Liver (tissue), 9 donors: Measurements from ENCODE around the gene KRTAP9-4. TPM values are rescaled to one million over a fixed set of nuclear protein-coding genes. Genes with fewer than 3 reads are reported as not detected.
"Not testable (repeated sequence)": the region's sequence is repeated elsewhere in the genome, so short reads cannot be mapped to it uniquely, and the experiment has no call there.

Source experiments
- DNase-seq: peaks from one replicate; pipeline ENCODE4 v3.0.0-alpha.2; 2017; ENCODE audit warnings: low spot score
- H3K27ac ChIP-seq, 2 donors: one replicate each; pipeline ENCODE4 v1.7.0; 2013; ENCODE audit warnings: inconsistent platforms in 2 of 2, low read length in 2 of 2, control low read depth in 1 of 2, low read depth in 1 of 2, mild to moderate bottlenecking in 1 of 2
- H3K27me3 ChIP-seq, 4 donors: one replicate each; pipeline versions ENCODE4 v1.6.1 to v1.7.0; 2013; ENCODE audit warnings: low read length in 3 of 4, inconsistent platforms in 1 of 4, mild to moderate bottlenecking in 1 of 4, moderate library complexity in 1 of 4; ENCODE audit not compliant: control insufficient read depth in 4 of 4, insufficient read depth in 4 of 4
- H3K36me3 ChIP-seq, 4 donors: one replicate each; pipeline versions ENCODE4 v1.6.1 to v1.7.0; 2013; ENCODE audit warnings: low read length in 3 of 4, mild to moderate bottlenecking in 3 of 4, low read depth in 1 of 4, moderate library complexity in 1 of 4; ENCODE audit not compliant: control insufficient read depth in 4 of 4, insufficient read depth in 3 of 4
- H3K4me1 ChIP-seq, 4 donors: one replicate each; pipeline versions ENCODE4 v1.6.1 to v1.7.0; 2013; ENCODE audit warnings: low read length in 3 of 4, mild to moderate bottlenecking in 3 of 4, moderate library complexity in 1 of 4; ENCODE audit not compliant: control insufficient read depth in 4 of 4, insufficient read depth in 4 of 4
- H3K4me3 ChIP-seq, 3 donors: one replicate each; pipeline versions ENCODE4 v1.6.1 to v1.7.0; 2013; ENCODE audit warnings: low read length in 3 of 3, control low read depth in 1 of 3, low read depth in 1 of 3, mild to moderate bottlenecking in 1 of 3
- H3K9ac ChIP-seq, 2 donors: one replicate each; pipeline ENCODE4 v1.7.0; 2013; ENCODE audit warnings: low read length in 2 of 2, mild to moderate bottlenecking in 2 of 2, moderate library complexity in 2 of 2, control low read depth in 1 of 2, low read depth in 1 of 2
- H3K9me3 ChIP-seq, 4 donors: one replicate each; pipeline versions ENCODE4 v1.6.1 to v1.7.0; 2013; ENCODE audit warnings: low read length in 3 of 4; ENCODE audit not compliant: control insufficient read depth in 4 of 4
- EGR1 ChIP-seq, 2 donors: IDR thresholded peaks; 2 replicates each; pipeline ENCODE4 v1.6.1; 2016 to 2018; ENCODE audit warnings: antibody characterized with exemption in 2 of 2, low read depth in 2 of 2
- FOXA1 ChIP-seq: IDR thresholded peaks from 2 replicates; pipeline ENCODE4 v1.6.1; 2016; ENCODE audit warnings: antibody characterized with exemption
- FOXA2 ChIP-seq: IDR thresholded peaks from 2 replicates; pipeline ENCODE4 v1.6.1; 2016; ENCODE audit warnings: antibody characterized with exemption
- GABPA ChIP-seq, 2 donors: IDR thresholded peaks in 1 of 2; conservative IDR thresholded peaks in 1 of 2; 2 replicates each; pipeline ENCODE4 v1.6.1; 2016; ENCODE audit warnings: antibody characterized with exemption in 2 of 2, mild to moderate bottlenecking in 1 of 2, moderate library complexity in 1 of 2
- HNF4A ChIP-seq, 2 donors: conservative IDR thresholded peaks; 2 replicates each; pipeline ENCODE4 v1.6.1; 2016; ENCODE audit warnings: antibody characterized with exemption in 2 of 2, mild to moderate bottlenecking in 2 of 2
- HNF4G ChIP-seq: IDR thresholded peaks from 2 replicates; pipeline ENCODE4 v1.6.1; 2016; ENCODE audit warnings: antibody characterized with exemption
- JUND ChIP-seq, 2 donors: IDR thresholded peaks; 2 replicates each; pipeline ENCODE4 v1.6.1; 2016; ENCODE audit warnings: antibody characterized with exemption in 2 of 2
- NR2F2 ChIP-seq: IDR thresholded peaks from 2 replicates; pipeline ENCODE4 v1.6.1; 2016; ENCODE audit warnings: antibody characterized with exemption
- RAD21 ChIP-seq, 2 donors: IDR thresholded peaks; 2 replicates each; pipeline ENCODE4 v1.6.1; 2016; ENCODE audit warnings: antibody characterized with exemption in 2 of 2, mild to moderate bottlenecking in 2 of 2
- RXRA ChIP-seq, 2 donors: IDR thresholded peaks; 2 replicates each; pipeline ENCODE4 v1.6.1; 2017 to 2018; ENCODE audit warnings: antibody characterized with exemption in 2 of 2, mild to moderate bottlenecking in 1 of 2
- SP1 ChIP-seq: IDR thresholded peaks from 2 replicates; pipeline ENCODE4 v1.6.1; 2018; ENCODE audit warnings: antibody characterized with exemption, mild to moderate bottlenecking
- TAF1 ChIP-seq: conservative IDR thresholded peaks from 2 replicates; pipeline ENCODE4 v1.6.1; 2016; ENCODE audit warnings: antibody characterized with exemption, mild to moderate bottlenecking
- YY1 ChIP-seq: IDR thresholded peaks from 2 replicates; pipeline ENCODE4 v1.6.1; 2016; ENCODE audit warnings: antibody characterized with exemption, mild to moderate bottlenecking
- WGBS: extraction: QIAGEN DNeasy Blood & Tissue Kit; methylation state at CpG from one replicate; pipeline ENCODE4 v1.1.7; 2013; 5-methylcytosine and 5-hydroxymethylcytosine counted together
- polyA plus RNA-seq, 2 donors: library from polyadenylated mRNA; stranded (reverse) in 1 of 2; unstranded in 1 of 2; fragments of 200-250 nt in 1 of 2; fragments of >200 nt in 1 of 2; fragmentation: Nextera tagmentation in 1 of 2; extraction: Ambion mirVana in 1 of 2; gene quantifications; one replicate each; pipeline versions ENCODE4 v1.2.1 to v1.2.3, GENCODE V29; 2013 to 2015
- total RNA-seq, 2 donors: library from RNA; depleted of rRNA; stranded (reverse); fragments of >200 nt; gene quantifications; one replicate each; pipeline ENCODE4 v1.2.3, GENCODE V29; 2014
- TF ChIP-seq, protein P1 (sequence below): IDR thresholded peaks from 2 replicates; pipeline ENCODE4 v1.6.1; 2016; ENCODE audit warnings: antibody characterized with exemption
- TF ChIP-seq, protein P2 (sequence below): IDR thresholded peaks from 2 replicates; pipeline ENCODE4 v1.6.1; 2016; ENCODE audit warnings: antibody characterized with exemption
- TF ChIP-seq, protein P3 (sequence below): fragments of 150-350 bp; IDR thresholded peaks from 2 replicates; pipeline ENCODE4 v1.5.1; 2017; ENCODE audit warnings: improper control_type of control experiment, low read depth, low read length; ENCODE audit not compliant: missing input control
- TF ChIP-seq, protein P4 (sequence below): IDR thresholded peaks from 2 replicates; pipeline ENCODE4 v1.6.1; 2016; ENCODE audit warnings: antibody characterized with exemption
- donor health status: healthy.
- donor health status: healthy.
- donor health status: healthy.
- donor health status: healthy.
- donor health status: healthy.

The KRTAP9-4 gene
- total and polyA plus RNA-seq, 4 donors: not detected

DNA sequence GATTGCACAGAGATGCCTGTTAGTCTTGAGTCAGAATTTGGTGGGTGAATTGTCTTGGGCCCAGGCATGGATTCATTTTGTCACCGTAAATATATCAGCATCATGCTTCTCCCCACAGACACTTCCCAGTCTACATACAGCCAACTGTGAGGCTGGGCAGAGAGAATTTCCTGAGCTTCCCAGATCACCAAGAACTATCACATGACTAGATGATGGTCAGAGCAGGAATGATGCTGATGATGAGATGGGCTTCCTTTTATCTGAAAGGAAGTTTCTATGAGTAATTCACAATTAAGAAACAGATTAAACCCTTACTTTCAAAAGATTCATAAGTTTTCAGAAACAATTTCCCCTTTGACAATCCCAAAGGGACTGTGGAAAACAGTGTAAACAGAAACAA, 5.4 kb downstream of the KRTAP9-4 start:
- TF ChIP-seq EGR1 (IDR thresholded peaks at IDR 0.05; ENCODE audit: low read depth in 2 of 2) (no peak), FOXA2 (no peak), NR2F2 (no peak)
- Histone ChIP-seq H3K27ac (no peak overlapping the region), H3K9ac (no peak overlapping the region), H3K36me3 (no peaks in the 10 kb centered on the region), H3K27me3 (peaks cover 0 to 2% (median 0%) of the 10 kb centered on the region in 4 donors), H3K4me1 (no peaks in the 10 kb centered on the region), H3K4me3 (no peak overlapping the region), H3K9me3 (no peaks in the 10 kb centered on the region)
- no peak for DNase-seq
- 0% methylated on average over 1 of the region's 1 CpG for WGBS

DNA sequence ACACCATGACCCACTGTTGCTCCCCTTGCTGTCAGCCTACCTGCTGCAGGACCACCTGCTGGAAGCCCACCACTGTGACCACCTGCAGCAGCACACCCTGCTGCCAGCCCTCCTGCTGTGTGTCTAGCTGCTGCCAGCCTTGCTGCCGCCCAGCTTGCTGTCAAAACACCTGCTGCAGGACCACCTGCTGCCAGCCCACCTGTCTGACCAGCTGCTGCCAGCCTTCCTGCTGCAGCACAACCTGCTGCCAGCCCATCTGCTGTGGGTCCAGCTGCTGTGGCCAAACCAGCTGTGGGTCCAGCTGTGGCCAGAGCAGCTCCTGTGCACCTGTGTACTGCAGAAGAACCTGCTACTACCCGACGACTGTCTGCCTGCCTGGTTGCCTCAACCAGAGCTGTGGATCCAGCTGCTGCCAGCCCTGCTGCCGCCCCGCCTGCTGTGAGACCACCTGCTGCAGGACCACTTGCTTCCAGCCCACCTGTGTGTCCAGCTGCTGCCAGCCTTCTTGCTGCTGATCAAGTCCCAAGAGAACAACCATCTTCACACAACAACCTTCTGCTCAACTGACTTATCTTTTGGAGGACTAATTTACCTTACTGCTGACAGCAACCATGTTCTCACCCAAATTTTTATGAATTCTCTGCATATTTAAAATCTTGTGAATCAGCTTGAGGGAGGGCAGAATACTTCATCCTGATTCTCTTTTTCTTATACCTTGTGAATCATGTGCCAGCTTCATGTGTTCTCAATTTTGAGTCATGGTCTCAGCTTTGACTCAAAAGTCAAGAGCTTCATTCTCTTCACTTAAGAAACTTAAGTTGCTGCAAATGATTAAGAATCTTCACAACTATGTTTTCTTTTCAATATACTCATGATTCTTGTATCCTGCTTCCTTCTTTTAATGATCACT, 6.1 kb downstream of the KRTAP9-4 start, which contains the start of gene KRTAP9-9:
TSS of gene KRTAP9-9 (plus strand) at position 4 of the 910 bp plus-strand sequence.
- H3K4me3 ChIP-seq, H3K36me3 ChIP-seq, H3K9ac ChIP-seq, DNase-seq, H3K9me3 ChIP-seq, H3K27me3 ChIP-seq, H3K4me1 ChIP-seq, H3K27ac ChIP-seq: not testable (repeated sequence)
- WGBS: 62% methylated on average over 5 of the region's 5 CpGs

DNA sequence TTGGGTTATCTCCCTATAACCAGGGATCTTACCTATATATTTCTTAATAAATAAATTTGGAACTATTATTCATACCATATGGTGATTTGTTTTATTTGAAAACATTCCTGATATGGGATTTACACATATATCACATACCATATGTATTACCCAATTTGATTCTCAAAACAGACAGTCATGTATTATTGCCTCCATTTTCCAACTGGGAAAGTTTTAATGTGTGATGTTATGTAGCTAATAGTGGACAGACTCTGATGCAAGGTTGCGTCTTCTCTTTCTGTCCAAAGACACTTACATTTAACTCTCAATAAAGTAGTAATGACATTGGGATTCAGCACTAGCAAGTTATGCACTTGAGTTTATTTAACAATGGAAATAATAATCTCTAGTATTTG, 6.8 kb downstream of the KRTAP9-4 start:
- no peaks in the 10 kb centered on the region for H3K4me1 ChIP-seq
- peaks cover 0 to 2% (median 0%) of the 10 kb centered on the region in 4 donors for H3K27me3 ChIP-seq
- TF ChIP-seq, protein P1, sequence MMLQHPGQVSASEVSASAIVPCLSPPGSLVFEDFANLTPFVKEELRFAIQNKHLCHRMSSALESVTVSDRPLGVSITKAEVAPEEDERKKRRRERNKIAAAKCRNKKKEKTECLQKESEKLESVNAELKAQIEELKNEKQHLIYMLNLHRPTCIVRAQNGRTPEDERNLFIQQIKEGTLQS: no peak
- TF ChIP-seq EGR1 (IDR thresholded peaks at IDR 0.05; ENCODE audit: low read depth in 2 of 2) (no peak), NR2F2 (no peak), RAD21 (IDR thresholded peaks at IDR 0.05) (no peak), HNF4A (conservative IDR thresholded peaks at IDR 0.05) (no peak)
- TF ChIP-seq, protein P2, sequence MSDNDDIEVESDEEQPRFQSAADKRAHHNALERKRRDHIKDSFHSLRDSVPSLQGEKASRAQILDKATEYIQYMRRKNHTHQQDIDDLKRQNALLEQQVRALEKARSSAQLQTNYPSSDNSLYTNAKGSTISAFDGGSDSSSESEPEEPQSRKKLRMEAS: no peak
- no peaks in the 10 kb centered on the region for H3K9me3 ChIP-seq
- H3K4me3 ChIP-seq: no peak overlapping the region
- H3K27ac ChIP-seq: no peak overlapping the region
- no peak for DNase-seq
- 93% methylated on average over 1 of the region's 1 CpG for WGBS
- no peaks in the 10 kb centered on the region for H3K36me3 ChIP-seq
- H3K9ac ChIP-seq: no peak overlapping the region

DNA sequence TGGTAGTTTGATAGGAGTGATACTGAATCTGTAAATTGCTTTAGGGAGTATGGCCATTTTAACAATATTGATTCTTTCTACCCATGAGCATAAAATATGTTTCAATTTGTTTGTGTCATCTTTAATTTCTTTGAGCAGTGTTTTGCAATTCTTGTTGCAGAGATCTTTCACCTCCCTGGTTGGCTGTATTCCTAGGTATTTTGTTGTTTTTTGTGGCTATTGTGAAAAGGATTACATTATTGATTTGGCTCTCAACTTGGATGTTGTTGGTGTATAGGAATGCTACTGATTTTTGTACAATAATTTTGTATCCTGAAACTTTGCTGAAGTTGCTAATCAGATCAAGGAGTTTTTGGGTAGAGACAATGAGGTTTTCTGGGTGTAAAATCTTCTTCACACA, 8.9 kb downstream of the KRTAP9-4 start:
- Histone ChIP-seq H3K9ac (no peak overlapping the region), H3K4me1 (no peaks in the 10 kb centered on the region), H3K9me3 (no peaks in the 10 kb centered on the region), H3K27me3 (peaks cover 0 to 2% (median 0%) of the 10 kb centered on the region in 4 donors), H3K27ac (no peak overlapping the region), H3K36me3 (no peaks in the 10 kb centered on the region), H3K4me3 (no peak overlapping the region)
- DNase-seq: no peak
- TF ChIP-seq FOXA1: no peak
- no peak for TF ChIP-seq SP1
- TF ChIP-seq RXRA (IDR thresholded peaks at IDR 0.05): no peak
- TF ChIP-seq, protein P2: no peak
- no peak for TF ChIP-seq HNF4A (conservative IDR thresholded peaks at IDR 0.05)
- no peak for TF ChIP-seq GABPA (IDR thresholded peaks at IDR 0.05 in 1 of 2, conservative IDR thresholded peaks at IDR 0.05 in 1 of 2)
- TF ChIP-seq YY1: no peak
- no peak for TF ChIP-seq NR2F2
- no peak for TF ChIP-seq HNF4G
- TF ChIP-seq, protein P3, sequence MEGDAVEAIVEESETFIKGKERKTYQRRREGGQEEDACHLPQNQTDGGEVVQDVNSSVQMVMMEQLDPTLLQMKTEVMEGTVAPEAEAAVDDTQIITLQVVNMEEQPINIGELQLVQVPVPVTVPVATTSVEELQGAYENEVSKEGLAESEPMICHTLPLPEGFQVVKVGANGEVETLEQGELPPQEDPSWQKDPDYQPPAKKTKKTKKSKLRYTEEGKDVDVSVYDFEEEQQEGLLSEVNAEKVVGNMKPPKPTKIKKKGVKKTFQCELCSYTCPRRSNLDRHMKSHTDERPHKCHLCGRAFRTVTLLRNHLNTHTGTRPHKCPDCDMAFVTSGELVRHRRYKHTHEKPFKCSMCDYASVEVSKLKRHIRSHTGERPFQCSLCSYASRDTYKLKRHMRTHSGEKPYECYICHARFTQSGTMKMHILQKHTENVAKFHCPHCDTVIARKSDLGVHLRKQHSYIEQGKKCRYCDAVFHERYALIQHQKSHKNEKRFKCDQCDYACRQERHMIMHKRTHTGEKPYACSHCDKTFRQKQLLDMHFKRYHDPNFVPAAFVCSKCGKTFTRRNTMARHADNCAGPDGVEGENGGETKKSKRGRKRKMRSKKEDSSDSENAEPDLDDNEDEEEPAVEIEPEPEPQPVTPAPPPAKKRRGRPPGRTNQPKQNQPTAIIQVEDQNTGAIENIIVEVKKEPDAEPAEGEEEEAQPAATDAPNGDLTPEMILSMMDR: no peak
- no peak for TF ChIP-seq TAF1
- TF ChIP-seq, protein P1: no peak
- no peak for TF ChIP-seq RAD21 (IDR thresholded peaks at IDR 0.05)
- TF ChIP-seq JUND (IDR thresholded peaks at IDR 0.05): no peak
- TF ChIP-seq, protein P4, sequence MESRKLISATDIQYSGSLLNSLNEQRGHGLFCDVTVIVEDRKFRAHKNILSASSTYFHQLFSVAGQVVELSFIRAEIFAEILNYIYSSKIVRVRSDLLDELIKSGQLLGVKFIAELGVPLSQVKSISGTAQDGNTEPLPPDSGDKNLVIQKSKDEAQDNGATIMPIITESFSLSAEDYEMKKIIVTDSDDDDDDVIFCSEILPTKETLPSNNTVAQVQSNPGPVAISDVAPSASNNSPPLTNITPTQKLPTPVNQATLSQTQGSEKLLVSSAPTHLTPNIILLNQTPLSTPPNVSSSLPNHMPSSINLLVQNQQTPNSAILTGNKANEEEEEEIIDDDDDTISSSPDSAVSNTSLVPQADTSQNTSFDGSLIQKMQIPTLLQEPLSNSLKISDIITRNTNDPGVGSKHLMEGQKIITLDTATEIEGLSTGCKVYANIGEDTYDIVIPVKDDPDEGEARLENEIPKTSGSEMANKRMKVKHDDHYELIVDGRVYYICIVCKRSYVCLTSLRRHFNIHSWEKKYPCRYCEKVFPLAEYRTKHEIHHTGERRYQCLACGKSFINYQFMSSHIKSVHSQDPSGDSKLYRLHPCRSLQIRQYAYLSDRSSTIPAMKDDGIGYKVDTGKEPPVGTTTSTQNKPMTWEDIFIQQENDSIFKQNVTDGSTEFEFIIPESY: no peak
- TF ChIP-seq EGR1 (IDR thresholded peaks at IDR 0.05; ENCODE audit: low read depth in 2 of 2): no peak
- no peak for TF ChIP-seq FOXA2
